CD14-positive monocyte (primary cell): ENCODE data around the gene STX3. TPM values are rescaled to one million over a fixed set of nuclear protein-coding genes. Genes with fewer than 3 reads are reported as not detected.

Experiments used
- DNase-seq, 3 donors: peaks; one replicate each; pipeline ENCODE4 v3.0.0-alpha.2; 2011 to 2022
- H2AFZ ChIP-seq: 2 replicates; pipeline ENCODE4 v1.6.0; 2012; ENCODE audit warnings: mild to moderate bottlenecking, low read depth, low read length, inconsistent platforms; ENCODE audit not compliant: insufficient read depth, poor library complexity, severe bottlenecking
- H3K27ac ChIP-seq, 2 donors: 1 replicate in 1 of 2; 2 replicates in 1 of 2; pipeline ENCODE4 v1.5.1; 2012 to 2013; ENCODE audit warnings: low read length in 2 of 2, control low read depth in 1 of 2, inconsistent platforms in 1 of 2, low read depth in 1 of 2, mild to moderate bottlenecking in 1 of 2
- H3K27me3 ChIP-seq, 2 donors: one replicate each; pipeline versions ENCODE4 v1.6.0 to v1.6.1; 2011 to 2013; ENCODE audit warnings: low read length in 2 of 2; ENCODE audit not compliant: control insufficient read depth in 2 of 2, insufficient read depth in 2 of 2
- H3K36me3 ChIP-seq, 2 donors: replicated peaks in 1 of 2; 1 replicate in 1 of 2; 2 replicates in 1 of 2; pipeline versions ENCODE4 v1.5.1 to v1.6.1; 2012 to 2013; ENCODE audit warnings: low read length in 2 of 2, control low read depth in 1 of 2, inconsistent platforms in 1 of 2, mild to moderate bottlenecking in 1 of 2; ENCODE audit not compliant: insufficient read depth in 2 of 2, control insufficient read depth in 1 of 2
- H3K4me1 ChIP-seq, 2 donors: 1 replicate in 1 of 2; 2 replicates in 1 of 2; pipeline versions ENCODE4 v1.5.1 to v1.6.1; 2012 to 2013; ENCODE audit warnings: low read length in 2 of 2, control low read depth in 1 of 2, inconsistent platforms in 1 of 2, mild to moderate bottlenecking in 1 of 2, moderate library complexity in 1 of 2; ENCODE audit not compliant: insufficient read depth in 2 of 2, control insufficient read depth in 1 of 2
- H3K4me2 ChIP-seq: replicated peaks from 2 replicates; pipeline ENCODE3; 2012; ENCODE audit warnings: low read length, moderate library complexity, mild to moderate bottlenecking; ENCODE audit not compliant: poor library complexity, severe bottlenecking; ENCODE audit errors: extremely low read depth
- H3K4me3 ChIP-seq, 3 experiments: fragments of 200-600 bp in 1 of 3; sonication (generic) in 1 of 3; replicated peaks in 1 of 3; 1 replicate in 2 of 3; 2 replicates in 1 of 3; pipeline ENCODE4 v1.5.1; 2011 to 2013; ENCODE audit warnings: low read length in 3 of 3, mild to moderate bottlenecking in 3 of 3, control low read depth in 2 of 3, low read depth in 2 of 3, inconsistent platforms in 1 of 3, moderate library complexity in 1 of 3
- H3K79me2 ChIP-seq: 2 replicates; pipeline ENCODE4 v1.6.0; 2012; ENCODE audit warnings: mild to moderate bottlenecking, control low read depth, inconsistent platforms, low read length, moderate library complexity; ENCODE audit not compliant: insufficient read depth
- H3K9ac ChIP-seq: 2 replicates; pipeline ENCODE4 v1.6.0; 2017; ENCODE audit warnings: low read length, mild to moderate bottlenecking; ENCODE audit not compliant: insufficient read depth, poor library complexity, severe bottlenecking
- H3K9me3 ChIP-seq, 2 donors: replicated peaks in 1 of 2; 1 replicate in 1 of 2; 2 replicates in 1 of 2; pipeline versions ENCODE4 v1.5.1 to v1.6.1; 2012 to 2013; ENCODE audit warnings: low read length in 2 of 2, control low read depth in 1 of 2; ENCODE audit not compliant: control insufficient read depth in 1 of 2, insufficient read depth in 1 of 2
- H4K20me1 ChIP-seq: 2 replicates; pipeline ENCODE4 v1.6.0; 2012; ENCODE audit warnings: mild to moderate bottlenecking, low read length, control low read depth, moderate library complexity; ENCODE audit not compliant: insufficient read depth
- H3K27ac Mint-ChIP-seq, 7 donors: one replicate each; pipeline ENCODE4 v1.8.0; 2020; ENCODE audit warnings: mild to moderate bottlenecking in 7 of 7, mixed read lengths in 7 of 7, moderate library complexity in 6 of 7, inconsistent platforms in 2 of 7
- H3K27me3 Mint-ChIP-seq, 3 donors: one replicate each; pipeline ENCODE4 v1.8.0; 2021 to 2022; ENCODE audit warnings: low read depth in 3 of 3, mild to moderate bottlenecking in 3 of 3, mixed read lengths in 3 of 3, moderate library complexity in 3 of 3, inconsistent platforms in 1 of 3
- H3K36me3 Mint-ChIP-seq, 2 donors: one replicate each; pipeline ENCODE4 v1.8.0; 2020; ENCODE audit warnings: mixed read lengths in 2 of 2, inconsistent platforms in 1 of 2, mild to moderate bottlenecking in 1 of 2
- H3K4me1 Mint-ChIP-seq: one replicate; pipeline ENCODE4 v1.8.0; 2020; ENCODE audit warnings: mild to moderate bottlenecking, mixed read lengths
- H3K4me3 Mint-ChIP-seq, 2 donors: one replicate each; pipeline ENCODE4 v1.8.0; 2020; ENCODE audit warnings: mild to moderate bottlenecking in 2 of 2, mixed read lengths in 2 of 2, moderate library complexity in 1 of 2
- H3K9me3 Mint-ChIP-seq, 7 donors: one replicate each; pipeline ENCODE4 v1.8.0; 2020 to 2022; ENCODE audit warnings: mixed read lengths in 7 of 7, mild to moderate bottlenecking in 6 of 7, moderate library complexity in 6 of 7, inconsistent platforms in 2 of 7
- WGBS: methylation state at CpG from one replicate; pipeline ENCODE4 v1.1.5; 2013; ENCODE audit warnings: missing lambda C conversion rate; ENCODE audit not compliant: insufficient coverage; 5-methylcytosine and 5-hydroxymethylcytosine counted together
- intact Hi-C, 2 donors: fragments of 100-400 bp; cut with micrococcal nuclease; formaldehyde crosslinking; loops; one replicate each; pipeline versions ENCODE4 v1.15.0 to v1.15.1; 2023
- polyA plus RNA-seq, 3 donors: library from polyadenylated mRNA; depleted of rRNA in 1 of 3; unstranded in 2 of 3; stranded (reverse) in 1 of 3; fragments of 300-500 nt in 2 of 3; fragments of >200 nt in 1 of 3; fragmentation: Illumina TruSeq in 2 of 3; gene quantifications; 1 replicate in 2 of 3; 2 replicates in 1 of 3; pipeline ENCODE4 v1.2.3, GENCODE V29; 2012 to 2021
- TF ChIP-seq, protein P1 (sequence below): fragments of 200-600 bp; IDR thresholded peaks from one replicate; pipeline ENCODE4 v1.8.0; 2022; ENCODE audit warnings: antibody characterized with exemption, mild to moderate bottlenecking

STX3 gene
- polyA plus RNA-seq, 3 donors = 22.4 to 50.9 (median 25.4) TPM

DNA sequence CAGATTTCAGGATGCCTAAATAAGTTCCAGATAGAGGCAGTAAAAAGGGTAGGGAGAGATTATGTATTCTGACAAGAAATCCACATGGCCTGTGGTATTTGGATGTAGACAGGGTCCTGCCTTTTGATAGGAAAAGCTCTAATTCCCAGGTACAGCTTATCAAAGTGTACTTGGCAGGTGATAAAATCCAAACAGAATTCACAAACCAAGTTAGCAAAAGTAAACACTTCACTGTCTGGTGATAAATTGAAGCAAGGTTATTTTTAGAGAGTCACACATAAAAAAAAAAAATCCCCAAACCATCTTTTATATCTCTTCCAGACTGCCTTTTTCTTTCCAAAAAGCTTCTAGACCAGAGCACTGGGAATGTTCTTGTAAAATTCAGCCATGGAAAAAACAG lies 84.4 kb downstream of the STX3 start:
- Mint-ChIP-seq H3K27me3 (peaks cover 0 to 1% (median 0%) of the 10 kb centered on the region in 3 donors), H3K4me1 (no peaks in the 10 kb centered on the region), H3K4me3 (no peak overlapping the region), H3K27ac (no peak overlapping the region), H3K36me3 (no peaks in the 10 kb centered on the region), H3K9me3 (peaks cover 0 to 3% (median 0%) of the 10 kb centered on the region in 7 donors)
- Histone ChIP-seq H2AFZ (no peak overlapping the region), H3K9me3 (no peaks in the 10 kb centered on the region), H3K79me2 (no peaks in the 10 kb centered on the region), H3K9ac (no peak overlapping the region), H3K4me1 (no peaks in the 10 kb centered on the region), H3K27ac (no peak overlapping the region), H3K4me3 (no peak overlapping the region), H4K20me1 (no peaks in the 10 kb centered on the region), H3K27me3 (no peaks in the 10 kb centered on the region), H3K4me2 (no peak overlapping the region), H3K36me3 (no peaks in the 10 kb centered on the region)
- intact Hi-C loops = no loop called here
- DNase-seq = no peak
- TF ChIP-seq, protein P1, sequence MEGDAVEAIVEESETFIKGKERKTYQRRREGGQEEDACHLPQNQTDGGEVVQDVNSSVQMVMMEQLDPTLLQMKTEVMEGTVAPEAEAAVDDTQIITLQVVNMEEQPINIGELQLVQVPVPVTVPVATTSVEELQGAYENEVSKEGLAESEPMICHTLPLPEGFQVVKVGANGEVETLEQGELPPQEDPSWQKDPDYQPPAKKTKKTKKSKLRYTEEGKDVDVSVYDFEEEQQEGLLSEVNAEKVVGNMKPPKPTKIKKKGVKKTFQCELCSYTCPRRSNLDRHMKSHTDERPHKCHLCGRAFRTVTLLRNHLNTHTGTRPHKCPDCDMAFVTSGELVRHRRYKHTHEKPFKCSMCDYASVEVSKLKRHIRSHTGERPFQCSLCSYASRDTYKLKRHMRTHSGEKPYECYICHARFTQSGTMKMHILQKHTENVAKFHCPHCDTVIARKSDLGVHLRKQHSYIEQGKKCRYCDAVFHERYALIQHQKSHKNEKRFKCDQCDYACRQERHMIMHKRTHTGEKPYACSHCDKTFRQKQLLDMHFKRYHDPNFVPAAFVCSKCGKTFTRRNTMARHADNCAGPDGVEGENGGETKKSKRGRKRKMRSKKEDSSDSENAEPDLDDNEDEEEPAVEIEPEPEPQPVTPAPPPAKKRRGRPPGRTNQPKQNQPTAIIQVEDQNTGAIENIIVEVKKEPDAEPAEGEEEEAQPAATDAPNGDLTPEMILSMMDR = no peak

DNA sequence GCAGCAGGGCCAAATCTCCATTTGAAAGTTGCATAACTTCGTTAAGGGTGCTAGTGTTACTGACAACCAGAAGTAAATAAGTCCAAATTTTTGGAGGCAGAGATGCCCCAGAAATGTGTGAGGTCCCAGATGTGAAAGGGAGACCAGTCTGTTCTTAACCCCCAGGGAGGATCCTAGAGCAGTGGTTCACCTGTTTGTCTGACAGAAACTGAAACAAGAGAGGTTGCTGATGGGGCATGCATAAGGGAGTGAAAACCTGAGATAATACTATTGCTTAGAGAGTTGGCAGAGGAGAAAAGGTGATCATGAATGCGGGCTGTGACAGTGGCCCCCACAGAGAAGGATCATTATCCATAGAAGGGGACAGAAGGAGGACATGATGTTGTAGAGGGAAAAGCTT lies 86.3 kb downstream of the STX3 start:
- no peaks in the 10 kb centered on the region for H3K36me3 Mint-ChIP-seq
- no peak overlapping the region for H3K4me3 ChIP-seq
- H3K4me1 ChIP-seq = no peaks in the 10 kb centered on the region
- H3K9ac ChIP-seq = no peak overlapping the region
- H3K4me2 ChIP-seq = no peak overlapping the region
- peaks cover 0 to 1% (median 0%) of the 10 kb centered on the region in 3 donors for H3K27me3 Mint-ChIP-seq
- no peak overlapping the region for H3K27ac Mint-ChIP-seq
- no peak for DNase-seq
- 88% methylated on average over 2 of the region's 2 CpGs for WGBS
- no peaks in the 10 kb centered on the region for H4K20me1 ChIP-seq
- H3K36me3 ChIP-seq = no peaks in the 10 kb centered on the region
- no peak overlapping the region for H3K4me3 Mint-ChIP-seq
- H3K27ac ChIP-seq = no peak overlapping the region
- H3K79me2 ChIP-seq = no peaks in the 10 kb centered on the region
- peaks cover 0 to 3% (median 0%) of the 10 kb centered on the region in 7 donors for H3K9me3 Mint-ChIP-seq
- H3K9me3 ChIP-seq = no peaks in the 10 kb centered on the region
- intact Hi-C loops = no loop called here
- no peaks in the 10 kb centered on the region for H3K27me3 ChIP-seq
- H2AFZ ChIP-seq = no peak overlapping the region
- TF ChIP-seq, protein P1 = no peak
- H3K4me1 Mint-ChIP-seq = no peaks in the 10 kb centered on the region
